ENCODE data around the gene TMEM169.
"Not testable (repeated sequence)": the region's sequence is repeated elsewhere in the genome, so short reads cannot be mapped to it uniquely, and the experiment has no call there.

TMEM169 gene

GRCh38 chr2:216071111-216071851 lies 10.4 kb upstream of the TMEM169 start:
- peak; percentile 34 for DNase-seq (ENCODE audit: low read depth)

GRCh38 chr2:216072473-216072872 lies 9.2 kb upstream of the TMEM169 start:
- no peak for DNase-seq (ENCODE audit: low read depth)

- no peak for DNase-seq (ENCODE audit: low read depth)
Measured at GRCh38 chr2:216073773-216074172, 7.9 kb upstream of the TMEM169 start.

GRCh38 chr2:216074380-216074779 lies 7.3 kb upstream of the TMEM169 start:
- no peak for DNase-seq (ENCODE audit: low read depth)

GRCh38 chr2:216074794-216075193 lies 6.9 kb upstream of the TMEM169 start:
- DNase-seq (ENCODE audit: low read depth): no peak

GRCh38 chr2:216075510-216076485 lies 5.9 kb upstream of the TMEM169 start:
- no peak for DNase-seq (ENCODE audit: low read depth)

- DNase-seq (ENCODE audit: low read depth): no peak
Measured at GRCh38 chr2:216078776-216079175, 2.9 kb upstream of the TMEM169 start.

- DNase-seq (ENCODE audit: low read depth): not testable (repeated sequence)
Measured at GRCh38 chr2:216080048-216080447, 1.7 kb upstream of the TMEM169 start.

- DNase-seq (ENCODE audit: low read depth): no peak
Measured at GRCh38 chr2:216081012-216081411, 707 bp upstream of the TMEM169 start.

GRCh38 chr2:216082117-216082711 lies 495 bp downstream of the TMEM169 start:
- no peak for DNase-seq (ENCODE audit: low read depth)

GRCh38 chr2:216082805-216083204 lies 1.1 kb downstream of the TMEM169 start:
- DNase-seq (ENCODE audit: low read depth): no peak

GRCh38 chr2:216083464-216084281 lies 2.0 kb downstream of the TMEM169 start:
- peak; percentile 58 for DNase-seq (ENCODE audit: low read depth)

- DNase-seq (ENCODE audit: low read depth): no peak
Measured at GRCh38 chr2:216084547-216084946, 2.8 kb downstream of the TMEM169 start.

- DNase-seq (ENCODE audit: low read depth): no peak
Measured at GRCh38 chr2:216086207-216086893, 4.6 kb downstream of the TMEM169 start.

GRCh38 chr2:216090369-216090786 lies 8.7 kb downstream of the TMEM169 start:
- DNase-seq (ENCODE audit: low read depth): peak; percentile 30

GRCh38 chr2:216092646-216093045 lies 10.9 kb downstream of the TMEM169 start:
- no peak for DNase-seq (ENCODE audit: low read depth)

- DNase-seq (ENCODE audit: low read depth): no peak
Measured at GRCh38 chr2:216094701-216095100, 13.0 kb downstream of the TMEM169 start.

- DNase-seq (ENCODE audit: low read depth): no peak
Measured at GRCh38 chr2:216098421-216099334, 17.0 kb downstream of the TMEM169 start.

GRCh38 chr2:216101109-216101508 lies 19.4 kb downstream of the TMEM169 start:
- DNase-seq (ENCODE audit: low read depth): no peak

- no peak for DNase-seq (ENCODE audit: low read depth)
Measured at GRCh38 chr2:216103213-216103612, 21.5 kb downstream of the TMEM169 start.

All from iris pigment epithelial cell (primary cell).